ENCODE results near the gene AFP.

AFP gene

DNA sequence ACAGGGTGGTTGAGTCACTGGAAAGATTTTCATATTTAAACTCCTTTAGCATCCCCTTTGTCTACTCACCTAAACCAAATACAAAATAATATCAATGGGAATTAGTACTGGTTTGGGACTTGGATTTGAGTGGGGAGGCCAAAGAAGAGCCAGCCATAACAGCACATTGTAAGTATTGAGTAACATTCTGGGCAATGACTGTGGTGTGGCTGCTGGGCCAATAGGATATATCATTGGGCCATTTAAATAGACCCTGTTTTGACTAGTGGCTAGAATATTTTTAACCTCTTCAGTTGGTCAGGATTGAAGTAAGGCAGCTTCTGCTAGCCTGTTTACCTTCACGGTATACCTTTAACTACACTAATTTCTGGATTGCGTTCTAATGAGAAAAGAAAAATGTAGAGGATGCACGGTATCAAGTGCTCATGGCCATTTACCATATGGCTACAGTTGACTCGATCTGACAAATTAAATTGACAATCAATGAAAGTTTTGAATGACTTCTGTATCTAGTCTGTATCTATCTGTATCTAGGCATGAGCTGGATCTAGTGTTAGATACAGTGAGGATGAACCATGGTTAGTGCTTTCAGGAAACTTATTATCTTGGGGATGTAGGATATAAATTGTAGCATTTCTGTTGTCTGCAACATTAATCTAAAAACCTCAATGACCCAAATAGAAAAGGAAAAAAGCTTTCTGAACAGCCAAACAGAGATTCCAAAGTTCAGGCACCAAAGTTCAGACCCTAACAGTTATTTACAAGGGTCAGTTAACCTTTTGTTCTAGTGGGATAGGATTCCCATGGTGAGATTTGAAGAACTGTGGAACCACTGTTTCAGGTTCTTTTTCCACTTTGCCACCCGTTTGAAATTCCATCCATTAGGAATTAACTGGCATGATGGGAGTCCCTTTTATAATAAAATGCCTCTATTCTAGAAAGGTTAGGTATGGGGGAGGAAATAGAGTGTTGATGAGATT, 38.7 kb upstream of the AFP start:
- in situ Hi-C loops (cut with HindIII; ENCODE audit: low sequenced_read_pairs), result no loop called here
- no peak for TF ChIP-seq CTCF (IDR thresholded peaks at IDR 0.05; ENCODE audit: low read depth, low read length, missing control alignments)
- no peak for DNase-seq (ENCODE audit: low read depth)
- H3K4me3 ChIP-seq (ENCODE audit: low read depth, low read length), result no peak overlapping the region

DNA sequence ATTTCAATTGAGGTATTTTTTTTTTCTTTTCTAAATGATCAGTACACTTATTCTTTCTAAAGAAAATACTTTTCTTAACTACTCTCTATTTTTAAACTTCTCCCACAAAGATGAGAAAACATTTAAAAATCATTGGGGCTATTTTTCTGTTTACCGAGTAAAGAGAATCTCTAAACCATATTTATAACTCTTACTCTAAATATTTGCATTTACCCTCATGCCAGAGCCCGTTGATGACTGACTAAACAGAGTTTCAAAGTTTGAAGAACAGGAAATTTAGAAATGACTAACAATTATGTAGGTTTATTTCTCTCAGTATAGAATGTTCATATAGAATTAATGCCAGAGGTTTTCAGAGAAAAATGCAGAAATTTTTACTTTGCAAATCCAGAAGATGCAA, 34.6 kb upstream of the AFP start:
- no peak overlapping the region for H3K4me3 ChIP-seq (ENCODE audit: low read depth, low read length)
- no peak for DNase-seq (ENCODE audit: low read depth)
- TF ChIP-seq CTCF (IDR thresholded peaks at IDR 0.05; ENCODE audit: low read depth, low read length, missing control alignments), result no peak
- in situ Hi-C loops (cut with HindIII; ENCODE audit: low sequenced_read_pairs), result no loop called here

- DNase-seq (ENCODE audit: low read depth), result no peak
- no peak within 1 kb of the TSS for H3K4me3 ChIP-seq (ENCODE audit: low read depth, low read length)
- in situ Hi-C loops (cut with HindIII; ENCODE audit: low sequenced_read_pairs), result no loop called here
- no peak for TF ChIP-seq CTCF (IDR thresholded peaks at IDR 0.05; ENCODE audit: low read depth, low read length, missing control alignments)
Measured at GRCh38 chr4:73404042-73404441, 32.0 kb upstream of the AFP start, which contains the start of gene ALB. ALB (plus strand) TSS chr4:73404287; CDS start chr4:73404328, 41 bp downstream.

- in situ Hi-C loops (cut with HindIII; ENCODE audit: low sequenced_read_pairs), result no loop called here
- DNase-seq (ENCODE audit: low read depth), result no peak
- no peak for TF ChIP-seq CTCF (IDR thresholded peaks at IDR 0.05; ENCODE audit: low read depth, low read length, missing control alignments)
- no peak overlapping the region for H3K4me3 ChIP-seq (ENCODE audit: low read depth, low read length)
Measured at GRCh38 chr4:73404457-73404856, 31.6 kb upstream of the AFP start.

DNA sequence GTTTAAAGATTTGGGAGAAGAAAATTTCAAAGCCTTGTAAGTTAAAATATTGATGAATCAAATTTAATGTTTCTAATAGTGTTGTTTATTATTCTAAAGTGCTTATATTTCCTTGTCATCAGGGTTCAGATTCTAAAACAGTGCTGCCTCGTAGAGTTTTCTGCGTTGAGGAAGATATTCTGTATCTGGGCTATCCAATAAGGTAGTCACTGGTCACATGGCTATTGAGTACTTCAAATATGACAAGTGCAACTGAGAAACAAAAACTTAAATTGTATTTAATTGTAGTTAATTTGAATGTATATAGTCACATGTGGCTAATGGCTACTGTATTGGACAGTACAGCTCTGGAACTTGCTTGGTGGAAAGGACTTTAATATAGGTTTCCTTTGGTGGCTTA, 30.9 kb upstream of the AFP start:
- TF ChIP-seq CTCF (IDR thresholded peaks at IDR 0.05; ENCODE audit: low read depth, low read length, missing control alignments), result no peak
- H3K4me3 ChIP-seq (ENCODE audit: low read depth, low read length), result no peak overlapping the region
- in situ Hi-C loops (cut with HindIII; ENCODE audit: low sequenced_read_pairs), result no loop called here
- no peak for DNase-seq (ENCODE audit: low read depth)

GRCh38 chr4:73406548-73406875, 29.5 kb upstream of the AFP start:
- DNase-seq (ENCODE audit: low read depth), result no peak
- in situ Hi-C loops (cut with HindIII; ENCODE audit: low sequenced_read_pairs), result no loop called here
- TF ChIP-seq CTCF (IDR thresholded peaks at IDR 0.05; ENCODE audit: low read depth, low read length, missing control alignments), result no peak
- no peak overlapping the region for H3K4me3 ChIP-seq (ENCODE audit: low read depth, low read length)

All from astrocyte of the cerebellum (primary cell).